ENCODE measurements around the gene CSF2.

The CSF2 gene

GRCh38 chr5:132082329-132083023, 8.9 kb downstream of the CSF2 start:
- peak in 2 of 10 donors; percentile 46 to 60 for DNase-seq
- intact Hi-C loops (cut with DNase I): no loop called here

- DNase-seq: peak in 2 of 10 donors; percentile 10 to 67
- intact Hi-C loops (cut with DNase I): no loop called here
Measured at GRCh38 chr5:132083071-132083678, 9.6 kb downstream of the CSF2 start.

GRCh38 chr5:132085686-132086085, 12.1 kb downstream of the CSF2 start:
- DNase-seq: peak in 2 of 10 donors; percentile 12 to 53
- intact Hi-C loops (cut with DNase I): no loop called here

- intact Hi-C loops (cut with DNase I): no loop called here
- peak in 2 of 10 donors; percentile 4 to 42 for DNase-seq
Measured at GRCh38 chr5:132086277-132086794, 12.7 kb downstream of the CSF2 start.

- DNase-seq: peak in 1 of 10 donors; percentile 47
- intact Hi-C loops (cut with DNase I): no loop called here
Measured at GRCh38 chr5:132087176-132087575, 13.6 kb downstream of the CSF2 start.

- DNase-seq: peak in 1 of 10 donors; percentile 42
- intact Hi-C loops (cut with DNase I): no loop called here
Measured at GRCh38 chr5:132087661-132088060, 14.1 kb downstream of the CSF2 start.

- intact Hi-C loops (cut with DNase I): no loop called here
- no peak for DNase-seq
Measured at GRCh38 chr5:132089363-132089762, 15.8 kb downstream of the CSF2 start.

GRCh38 chr5:132090107-132090506, 16.5 kb downstream of the CSF2 start:
- intact Hi-C loops (cut with DNase I): no loop called here
- no peak for DNase-seq

- intact Hi-C loops (cut with DNase I): no loop called here
- DNase-seq: peak in 1 of 10 donors; percentile 15
Measured at GRCh38 chr5:132093271-132093670, 19.7 kb downstream of the CSF2 start.

- intact Hi-C loops (cut with DNase I): no loop called here
- no peak for DNase-seq
Measured at GRCh38 chr5:132094393-132095076, 20.9 kb downstream of the CSF2 start.

- no peak for DNase-seq
- intact Hi-C loops (cut with DNase I): no loop called here
Measured at GRCh38 chr5:132095077-132095410, 21.5 kb downstream of the CSF2 start.

GRCh38 chr5:132095424-132095972, 21.9 kb downstream of the CSF2 start:
- peak in 1 of 10 donors; percentile 65 for DNase-seq
- intact Hi-C loops (cut with DNase I): no loop called here

GRCh38 chr5:132096904-132097303, 23.3 kb downstream of the CSF2 start:
- no peak for DNase-seq
- intact Hi-C loops (cut with DNase I): no loop called here

- DNase-seq: no peak
- intact Hi-C loops (cut with DNase I): no loop called here
Measured at GRCh38 chr5:132098151-132098594, 24.6 kb downstream of the CSF2 start.

- intact Hi-C loops (cut with DNase I): no loop called here
- no peak for DNase-seq
Measured at GRCh38 chr5:132098621-132099020, 25.0 kb downstream of the CSF2 start.

- intact Hi-C loops (cut with DNase I): no loop called here
- DNase-seq: no peak
Measured at GRCh38 chr5:132099076-132099748, 25.6 kb downstream of the CSF2 start.

- no peak for DNase-seq
- intact Hi-C loops (cut with DNase I): no loop called here
Measured at GRCh38 chr5:132099905-132100304, 26.3 kb downstream of the CSF2 start.

- DNase-seq: no peak
- intact Hi-C loops (cut with DNase I): no loop called here
Measured at GRCh38 chr5:132100672-132101261, 27.2 kb downstream of the CSF2 start.

- intact Hi-C loops (cut with DNase I): no loop called here
- DNase-seq: peak in 1 of 10 donors; percentile 59
Measured at GRCh38 chr5:132101385-132101880, 27.8 kb downstream of the CSF2 start.

GRCh38 chr5:132102101-132102701, 28.6 kb downstream of the CSF2 start:
- intact Hi-C loops (cut with DNase I): no loop called here
- peak in 1 of 10 donors; percentile 35 for DNase-seq
